Endothelial cell of umbilical vein (primary cell): ENCODE measurements around the gene LCE4A. TPM values are rescaled to one million over a fixed set of nuclear protein-coding genes. Genes with fewer than 3 reads are reported as not detected.

Source experiments
- BruUV-seq: library from RNA; stranded (reverse); fragments of 400-500 nt; replicated peaks from 2 replicates; lab custom pipeline; 2021; lab: Mats Ljungman, UMichigan
- CTCF ChIA-PET: fragments of 300-600, 350-600 bp; sonication (Branson Sonifier 250); formaldehyde crosslinking; loops from one replicate; lab custom pipeline; 2021; ENCODE audit warnings: antibody characterized with exemption, inconsistent platforms; lab: Charles Lee
- POLR2A ChIA-PET: fragments of 300-600, 350-600 bp; sonication (Branson Sonifier 250); formaldehyde crosslinking; loops from one replicate; lab custom pipeline; 2021; ENCODE audit warnings: antibody characterized with exemption, inconsistent platforms; lab: Charles Lee
- DNase-seq: peaks from one replicate; pipeline ENCODE4 v3.0.0-alpha.2; 2011; ENCODE audit warnings: low read depth, low spot score
- FAIRE-seq: peaks from 2 replicates; lab custom pipeline; 2011; peaks lifted over from hg19 to GRCh38; lab: Jason Lieb, UNC
- H2AFZ ChIP-seq: 2 replicates; pipeline ENCODE4 v1.6.0; 2012; ENCODE audit warnings: low read depth, low read length, control low read depth, inconsistent platforms
- H3K27ac ChIP-seq: 2 replicates; pipeline ENCODE4 v1.5.1; 2011; ENCODE audit warnings: low read depth, mild to moderate bottlenecking, control low read depth, low read length, moderate library complexity; ENCODE audit not compliant: insufficient read depth
- H3K27me3 ChIP-seq, 2 experiments: 2 replicates each; pipeline versions ENCODE4 v1.6.0 to v1.6.1; 2011; ENCODE audit warnings: low read length in 2 of 2, mixed read lengths in 1 of 2; ENCODE audit not compliant: control insufficient read depth in 2 of 2, insufficient read depth in 2 of 2
- H3K36me3 ChIP-seq, 2 experiments: 2 replicates in 1 of 2; 3 replicates in 1 of 2; pipeline ENCODE4 v1.5.1; 2011; ENCODE audit warnings: low read length in 2 of 2, mild to moderate bottlenecking in 1 of 2, moderate library complexity in 1 of 2; ENCODE audit not compliant: control insufficient read depth in 2 of 2, insufficient read depth in 2 of 2; ENCODE audit errors: extremely low read depth in 1 of 2
- H3K4me1 ChIP-seq: 3 replicates; pipeline ENCODE4 v1.5.1; 2011; ENCODE audit warnings: mild to moderate bottlenecking, low read length; ENCODE audit not compliant: control insufficient read depth, insufficient read depth; ENCODE audit errors: extremely low read depth
- H3K4me2 ChIP-seq: 2 replicates; pipeline ENCODE4 v1.6.1; 2011; ENCODE audit warnings: low read length, control low read depth, mixed read lengths; ENCODE audit not compliant: insufficient read depth
- H3K4me3 ChIP-seq, 3 experiments: fragments of 200-600 bp in 1 of 3; sonication (generic), shearing (Covaris generic) in 1 of 3; replicated peaks in 1 of 3; 2 replicates each; pipeline ENCODE4 v1.5.1; 2011 to 2016; ENCODE audit warnings: control low read depth in 3 of 3, low read length in 3 of 3, mild to moderate bottlenecking in 2 of 3, inconsistent platforms in 1 of 3, low read depth in 1 of 3, moderate library complexity in 1 of 3; ENCODE audit not compliant: insufficient read depth in 1 of 3
- H3K79me2 ChIP-seq: 2 replicates; pipeline ENCODE4 v1.6.0; 2012; ENCODE audit warnings: low read length, inconsistent platforms; ENCODE audit not compliant: control insufficient read depth, insufficient read depth
- H3K9ac ChIP-seq: replicated peaks from 2 replicates; pipeline ENCODE3; 2011; ENCODE audit warnings: low read length, control low read depth; ENCODE audit not compliant: insufficient read depth; ENCODE audit errors: extremely low read depth
- H3K9me1 ChIP-seq: replicated peaks from 3 replicates; pipeline ENCODE4 v1.6.0; 2011; ENCODE audit warnings: mild to moderate bottlenecking, low read length; ENCODE audit not compliant: control insufficient read depth, insufficient read depth; ENCODE audit errors: extremely low read depth
- H3K9me3 ChIP-seq: replicated peaks from 2 replicates; pipeline ENCODE4 v1.5.1; 2012; ENCODE audit warnings: low read length, inconsistent platforms; ENCODE audit not compliant: control insufficient read depth, insufficient read depth
- H4K20me1 ChIP-seq: replicated peaks from 2 replicates; pipeline ENCODE3; 2011; ENCODE audit warnings: mild to moderate bottlenecking, low read length; ENCODE audit not compliant: control insufficient read depth, insufficient read depth; ENCODE audit errors: extremely low read depth
- CTCF ChIP-seq, 2 donors: IDR thresholded peaks; 1 replicate in 1 of 2; 2 replicates in 1 of 2; pipeline ENCODE4 v1.5.1; 2011; ENCODE audit warnings: low read length in 2 of 2, mild to moderate bottlenecking in 2 of 2, moderate library complexity in 2 of 2, control low read depth in 1 of 2, inconsistent platforms in 1 of 2, low read depth in 1 of 2; ENCODE audit not compliant: insufficient read depth in 1 of 2; ENCODE audit errors: extremely low read depth in 1 of 2
- EZH2 ChIP-seq: IDR thresholded peaks from 2 replicates; pipeline ENCODE4 v1.6.1; 2012; ENCODE audit warnings: borderline replicate concordance, low read depth, mild to moderate bottlenecking, moderate library complexity, low read length, inconsistent platforms; ENCODE audit not compliant: severe bottlenecking
- FOS ChIP-seq: IDR thresholded peaks from 2 replicates; pipeline ENCODE4 v1.6.1; 2011; ENCODE audit warnings: mild to moderate bottlenecking, low read length, moderate library complexity, borderline replicate concordance; ENCODE audit not compliant: insufficient read depth
- GATA2 ChIP-seq: IDR thresholded peaks from 2 replicates; pipeline ENCODE4 v1.7.0; 2011; ENCODE audit warnings: low read depth, mild to moderate bottlenecking, moderate library complexity, mixed read lengths, low read length; ENCODE audit not compliant: insufficient read length, insufficient read depth
- JUN ChIP-seq: IDR thresholded peaks from 2 replicates; pipeline ENCODE4 v1.6.1; 2011; ENCODE audit warnings: borderline replicate concordance, low read depth; ENCODE audit not compliant: insufficient read length, insufficient read depth
- MAX ChIP-seq: IDR thresholded peaks from 2 replicates; pipeline ENCODE4 v1.6.1; 2011; ENCODE audit not compliant: insufficient read depth, insufficient read length
- MYC ChIP-seq: IDR thresholded peaks from one replicate; pipeline ENCODE4 v1.6.1; 2011; ENCODE audit warnings: mild to moderate bottlenecking, low read depth, low read length
- POLR2A ChIP-seq: IDR thresholded peaks from 2 replicates; pipeline ENCODE4 v1.6.1; 2012; ENCODE audit warnings: low read depth, mild to moderate bottlenecking, control low read depth, low read length
- POLR2AphosphoS5 ChIP-seq: IDR thresholded peaks from 2 replicates; pipeline ENCODE4 v1.6.1; 2012; ENCODE audit warnings: low read depth, mild to moderate bottlenecking, control low read depth, low read length, moderate library complexity; ENCODE audit not compliant: insufficient read depth
- dilution Hi-C: fragments of 300-500 bp; cut with MboI; formaldehyde crosslinking; loops from one replicate; pipeline ENCODE4 v1.15.0; 2019; ENCODE audit warnings: low sequenced_read_pairs; ENCODE audit not compliant: extremely low pct_ligation_motif_present
- intact Hi-C: fragments of 100-400 bp; cut with micrococcal nuclease; formaldehyde crosslinking; loops from one replicate; pipeline ENCODE4 v1.10.0; 2022
- polyA plus RNA-seq, 4 experiments: library from polyadenylated mRNA; depleted of rRNA in 3 of 4; stranded (reverse) in 3 of 4; unstranded in 1 of 4; fragments of >200 nt; gene quantifications; 2 replicates each; pipeline versions ENCODE4 v1.2.1 to v1.2.3, GENCODE V29; 2011 to 2012; ENCODE audit warnings: missing spikeins in 1 of 4
- total RNA-seq: library from RNA; stranded (reverse); gene quantifications from 2 replicates; pipeline ENCODE4 v1.2.3, GENCODE V29; 2021

Gene LCE4A
- total and polyA plus RNA-seq, 2 donors (not counting 3 experiments of a cell fraction or from before 2014, with no cell fraction given): not detected

GRCh38 chr1:152756872-152757271 lies 48.9 kb downstream of the LCE4A start:
- ChIA-PET CTCF (no interaction called here), POLR2A (no interaction called here)
- Histone ChIP-seq H3K9ac (no peak overlapping the region), H3K36me3 (no peaks in the 10 kb centered on the region), H3K4me3 (no peak overlapping the region), H3K27ac (no peak overlapping the region), H2AFZ (no peak overlapping the region), H4K20me1 (no peaks in the 10 kb centered on the region), H3K79me2 (no peaks in the 10 kb centered on the region), H3K9me3 (no peaks in the 10 kb centered on the region), H3K9me1 (no peaks in the 10 kb centered on the region), H3K27me3 (no peaks in the 10 kb centered on the region), H3K4me1 (no peaks in the 10 kb centered on the region), H3K4me2 (no peak overlapping the region)
- DNase-seq (no peak), FAIRE-seq (no peak)
- TF ChIP-seq MYC: no peak
- TF ChIP-seq POLR2AphosphoS5: no peak
- no peak for TF ChIP-seq CTCF (IDR thresholded peaks at IDR 0.05; ENCODE audit: extremely low read depth in 1 of 2, insufficient read depth in 1 of 2, low read depth in 1 of 2, low read length in 2 of 2)
- no peak for TF ChIP-seq FOS
- no peak for TF ChIP-seq EZH2
- TF ChIP-seq POLR2A: no peak
- no peak for TF ChIP-seq GATA2
- no peak for TF ChIP-seq JUN
- no peak for TF ChIP-seq MAX
- BruUV-seq: no TSS peak
- intact Hi-C loops (no loop called here), dilution Hi-C loops (no loop called here)
